GM23248 (cell line): Measurements from ENCODE around the gene C1orf53. TPM values are rescaled to one million over a fixed set of nuclear protein-coding genes. Genes with fewer than 3 reads are reported as not detected.

Experiments
- DNase-seq: peaks from one replicate; pipeline ENCODE4 v3.0.0-alpha.2; 2015
- H2AFZ ChIP-seq: fragments of 200-600 bp; sonication (generic); 2 replicates; pipeline ENCODE4 v1.6.1; 2016; ENCODE audit warnings: antibody characterized with exemption
- H3F3A ChIP-seq: fragments of 200-600 bp; sonication (generic); 2 replicates; pipeline ENCODE4 v1.6.1; 2016; ENCODE audit warnings: mild to moderate bottlenecking, antibody characterized with exemption, mixed run types; ENCODE audit not compliant: insufficient read depth
- H3K27ac ChIP-seq: fragments of 200-600 bp; sonication (generic); 2 replicates; pipeline ENCODE4 v1.5.1; 2016; ENCODE audit warnings: mild to moderate bottlenecking
- H3K27me3 ChIP-seq: fragments of 200-600 bp; sonication (generic); replicated peaks from 2 replicates; pipeline ENCODE4 v1.6.1; 2016; ENCODE audit warnings: mild to moderate bottlenecking; ENCODE audit not compliant: insufficient read depth
- H3K36me3 ChIP-seq: fragments of 200-600 bp; sonication (generic); 2 replicates; pipeline ENCODE4 v1.6.1; 2016; ENCODE audit warnings: low read depth, mild to moderate bottlenecking
- H3K4me1 ChIP-seq: fragments of 200-600 bp; sonication (generic); 2 replicates; pipeline ENCODE4 v1.6.1; 2016; ENCODE audit warnings: mild to moderate bottlenecking; ENCODE audit not compliant: insufficient read depth
- H3K4me2 ChIP-seq: fragments of 200-600 bp; sonication (generic); one replicate; pipeline ENCODE4 v1.6.1; 2016; ENCODE audit warnings: mild to moderate bottlenecking; ENCODE audit not compliant: unreplicated experiment
- H3K4me3 ChIP-seq: fragments of 200-600 bp; sonication (generic); 2 replicates; pipeline ENCODE4 v1.5.1; 2016; ENCODE audit warnings: mild to moderate bottlenecking
- H3K79me2 ChIP-seq: fragments of 200-600 bp; sonication (generic); 2 replicates; pipeline ENCODE4 v1.6.1; 2016; ENCODE audit warnings: mild to moderate bottlenecking; ENCODE audit not compliant: insufficient read depth
- H3K9ac ChIP-seq: fragments of 200-600 bp; sonication (generic); 2 replicates; pipeline ENCODE4 v1.6.1; 2016; ENCODE audit warnings: mild to moderate bottlenecking
- H3K9me2 ChIP-seq: fragments of 200-600 bp; sonication (generic); 2 replicates; pipeline ENCODE4 v1.6.1; 2016; ENCODE audit warnings: mixed run types, mild to moderate bottlenecking, moderate library complexity; ENCODE audit not compliant: insufficient read depth
- H3K9me3 ChIP-seq: fragments of 200-600 bp; sonication (generic); one replicate; pipeline ENCODE4 v1.6.1; 2017; ENCODE audit warnings: low read depth
- H4K20me1 ChIP-seq: fragments of 200-600 bp; sonication (generic); 2 replicates; pipeline ENCODE4 v1.6.0; 2016; ENCODE audit not compliant: insufficient read depth
- EZH2 ChIP-seq: fragments of 200-600 bp; sonication (generic); IDR thresholded peaks from 2 replicates; pipeline ENCODE4 v1.6.1; 2018; ENCODE audit warnings: antibody characterized with exemption, mild to moderate bottlenecking; ENCODE audit not compliant: insufficient read depth, poor library complexity, severe bottlenecking
- EZH2phosphoT487 ChIP-seq: fragments of 200-600 bp; sonication (generic); IDR thresholded peaks from 2 replicates; pipeline ENCODE4 v1.6.1; 2018; ENCODE audit warnings: antibody characterized with exemption, moderate library complexity, mild to moderate bottlenecking, low read depth; ENCODE audit not compliant: insufficient read depth
- WGBS, 2 experiments: methylation state at CpG; one replicate each; pipeline ENCODE4 v1.1.6; 2015 to 2017; ENCODE audit warnings: low lambda C conversion rate in 2 of 2, low coverage in 1 of 2; ENCODE audit errors: missing lambda C conversion rate in 2 of 2; 5-methylcytosine and 5-hydroxymethylcytosine counted together
- in situ Hi-C: fragments of 300-500 bp; cut with MboI; formaldehyde crosslinking; loops from 2 replicates; pipeline ENCODE4 v1.15.0; 2020
- polyA plus RNA-seq: library from polyadenylated mRNA; unstranded; fragments of >200 nt; fragmentation: Nextera tagmentation; extraction: Ambion mirVana; gene quantifications from 2 replicates; pipeline ENCODE4 v1.2.1, GENCODE V29; 2016
- total RNA-seq: library from RNA; depleted of rRNA; stranded (reverse); fragments of >200 nt; shearing (Covaris generic); gene quantifications from 2 replicates; pipeline ENCODE4 v1.2.3, GENCODE V29; 2014

The C1orf53 gene
- total and polyA plus RNA-seq, 2 experiments from 2014 or later = 17.3 to 41.9 TPM

GRCh38 chr1:197942042-197942441 lies 39.6 kb downstream of the C1orf53 start:
- DNase-seq = no peak
- Histone ChIP-seq H3K36me3 (no peaks in the 10 kb centered on the region), H3K9me3 (no peaks in the 10 kb centered on the region), H3K4me1 (peaks cover 9% of the 10 kb centered on the region; the same call in 1 of the 2 replicates), H3K27me3 (no peaks in the 10 kb centered on the region), H2AFZ (no peak overlapping the region), H3F3A (no peaks in the 10 kb centered on the region), H3K79me2 (no peaks in the 10 kb centered on the region), H3K27ac (no peak overlapping the region), H3K9ac (no peak overlapping the region), H3K4me2 (no peak overlapping the region), H3K4me3 (no peak overlapping the region), H3K9me2 (no peaks in the 10 kb centered on the region), H4K20me1 (no peaks in the 10 kb centered on the region)
- TF ChIP-seq EZH2phosphoT487 (no peak), EZH2 (no peak)
- WGBS, 2 experiments = 77 to 80% methylated on average over 2 of the region's 2 CpGs
- in situ Hi-C loops = no loop called here

DNA sequence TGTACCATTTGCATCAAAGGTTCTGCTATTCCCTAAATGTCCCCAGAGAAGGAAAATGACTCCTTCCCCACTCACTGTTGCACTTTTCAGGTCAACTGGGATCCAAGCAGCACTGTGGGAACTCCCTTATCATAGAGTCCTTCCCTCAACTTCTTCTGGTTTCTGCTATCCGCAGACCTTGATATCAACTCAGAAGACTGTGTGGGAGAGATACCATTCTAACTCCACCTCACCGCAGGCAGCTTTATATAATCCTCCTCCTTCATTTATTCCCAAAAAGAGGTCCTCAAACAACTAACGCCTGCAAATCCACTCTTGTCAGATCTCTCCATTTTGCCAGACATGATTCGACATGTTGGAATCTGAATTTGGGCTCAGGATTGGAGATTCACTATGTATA lies 42.1 kb downstream of the C1orf53 start:
- Histone ChIP-seq H3K9ac (no peak overlapping the region), H3F3A (no peaks in the 10 kb centered on the region), H3K4me2 (no peak overlapping the region), H3K4me3 (no peak overlapping the region), H4K20me1 (no peaks in the 10 kb centered on the region), H3K27ac (no peak overlapping the region), H2AFZ (no peak overlapping the region), H3K9me3 (no peaks in the 10 kb centered on the region), H3K9me2 (no peaks in the 10 kb centered on the region), H3K36me3 (no peaks in the 10 kb centered on the region), H3K27me3 (no peaks in the 10 kb centered on the region), H3K79me2 (no peaks in the 10 kb centered on the region), H3K4me1 (0 out of 2 replicates have a peak, but pooled peaks cover under 1% of the 10 kb centered on the region)
- in situ Hi-C loops = no loop called here
- 71 to 73% methylated on average over 4 of the region's 4 CpGs for WGBS, 2 experiments
- no peak for DNase-seq
- TF ChIP-seq EZH2phosphoT487 (no peak), EZH2 (no peak)

DNA sequence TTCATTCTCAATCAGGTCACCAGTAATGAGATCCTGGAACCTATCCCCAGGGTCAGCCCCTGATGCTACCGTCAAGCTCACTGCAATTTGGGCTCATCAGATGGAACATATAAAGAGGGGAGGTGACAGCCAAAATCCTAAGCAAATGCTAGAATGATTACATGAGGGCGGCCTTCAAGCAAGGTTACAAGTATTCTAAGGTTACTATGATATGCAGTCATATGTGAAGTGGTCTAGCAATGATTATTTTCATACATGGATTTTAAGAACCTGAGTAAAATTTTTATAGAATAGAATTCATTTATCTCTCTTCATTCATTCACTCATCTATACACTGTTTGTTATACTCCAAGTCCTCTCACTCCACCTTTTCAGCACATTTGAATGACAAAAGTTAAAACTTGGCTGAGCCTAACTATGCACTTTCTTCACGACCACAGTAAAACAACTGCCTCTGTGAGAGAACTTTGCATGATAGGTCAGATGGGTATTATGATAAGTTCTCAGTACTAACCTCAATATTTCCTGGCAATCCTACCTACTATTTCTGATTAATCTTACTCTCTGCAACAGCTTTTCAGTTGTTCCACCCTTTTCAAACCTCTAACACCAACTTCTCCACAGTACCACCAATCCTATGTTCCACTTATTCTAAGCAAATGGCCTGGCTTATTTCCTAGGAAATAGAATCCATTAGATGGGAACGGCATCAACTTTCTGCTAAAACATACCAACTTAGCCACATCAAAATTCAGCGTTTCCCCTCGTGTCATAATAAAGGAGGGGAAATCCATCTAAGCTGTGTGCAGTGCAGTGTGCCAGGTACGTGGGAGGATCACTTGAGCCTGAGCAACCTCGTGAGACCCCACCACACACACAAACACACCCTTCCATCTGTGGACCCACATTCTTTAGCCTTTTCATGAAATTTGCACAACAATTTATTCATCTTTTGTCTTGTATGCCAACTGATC lies 46.8 kb downstream of the C1orf53 start:
- Histone ChIP-seq H3K36me3 (no peaks in the 10 kb centered on the region), H3K9ac (no peak overlapping the region), H3K27me3 (no peaks in the 10 kb centered on the region), H3F3A (no peaks in the 10 kb centered on the region), H3K4me2 (no peak overlapping the region), H3K9me2 (no peaks in the 10 kb centered on the region), H3K9me3 (no peaks in the 10 kb centered on the region), H3K79me2 (no peaks in the 10 kb centered on the region), H3K4me1 (no peaks in the 10 kb centered on the region), H3K27ac (no peak overlapping the region), H3K4me3 (no peak overlapping the region), H2AFZ (no peak overlapping the region), H4K20me1 (no peaks in the 10 kb centered on the region)
- in situ Hi-C loops = no loop called here
- WGBS, 2 experiments = 53 to 64% methylated on average over 8 of the region's 8 CpGs
- TF ChIP-seq EZH2phosphoT487 = no peak
- no peak for TF ChIP-seq EZH2
- DNase-seq = no peak

GRCh38 chr1:197951089-197951488 lies 48.7 kb downstream of the C1orf53 start:
- H3K27me3 ChIP-seq = no peaks in the 10 kb centered on the region
- H2AFZ ChIP-seq = no peak overlapping the region
- no peak overlapping the region for H3K27ac ChIP-seq
- no peaks in the 10 kb centered on the region for H3K9me3 ChIP-seq
- no peaks in the 10 kb centered on the region for H3K9me2 ChIP-seq
- H4K20me1 ChIP-seq = no peaks in the 10 kb centered on the region
- TF ChIP-seq EZH2phosphoT487 (no peak), EZH2 (no peak)
- peaks cover 17% of the 10 kb centered on the region for H3K4me1 ChIP-seq
- no peak for DNase-seq
- H3K79me2 ChIP-seq = no peaks in the 10 kb centered on the region
- H3K4me2 ChIP-seq = no peak overlapping the region
- H3F3A ChIP-seq = no peaks in the 10 kb centered on the region
- H3K36me3 ChIP-seq = no peaks in the 10 kb centered on the region
- H3K9ac ChIP-seq = no peak overlapping the region
- no peak overlapping the region for H3K4me3 ChIP-seq
- in situ Hi-C loops = no loop called here
